Brain microvascular endothelial cell (primary cell): Measurements from ENCODE around the gene PLA2G3.
"Not testable (repeated sequence)": the region's sequence is repeated elsewhere in the genome, so short reads cannot be mapped to it uniquely, and the experiment has no call there.

Experiments used
- DNase-seq: peaks from one replicate; pipeline ENCODE4 v3.0.0-alpha.2; 2020
- H3K27ac ChIP-seq: fragments of 250-450 bp; sonication (Bioruptor Pico); 2 replicates; pipeline ENCODE4 v1.5.1; 2020; ENCODE audit warnings: mild to moderate bottlenecking, moderate library complexity
- H3K27me3 ChIP-seq: fragments of 250-450 bp; sonication (Bioruptor Pico); replicated peaks from 2 replicates; pipeline ENCODE4 v1.5.1; 2020; ENCODE audit warnings: mild to moderate bottlenecking
- H3K36me3 ChIP-seq: fragments of 250-450 bp; sonication (Bioruptor Pico); replicated peaks from 2 replicates; pipeline ENCODE4 v1.5.1; 2020; ENCODE audit warnings: mild to moderate bottlenecking
- H3K4me3 ChIP-seq: 2 replicates; pipeline ENCODE4 v1.5.1; 2011; ENCODE audit warnings: low read depth, mild to moderate bottlenecking, control low read depth, low read length, moderate library complexity
- CTCF ChIP-seq: IDR thresholded peaks from 2 replicates; pipeline ENCODE4 v1.5.1; 2011; ENCODE audit warnings: low read depth, mild to moderate bottlenecking, moderate library complexity, low read length, control low read depth, inconsistent platforms; ENCODE audit errors: missing control alignments
- in situ Hi-C: cut with HindIII; loops from 2 replicates; pipeline ENCODE4 v1.10.0; 2017; ENCODE audit warnings: low sequenced_read_pairs, low pct_ligation_motif_present

PLA2G3 gene

GRCh38 chr22:31099841-31100761 lies 40.2 kb downstream of the PLA2G3 start:
- Histone ChIP-seq H3K36me3 (peaks cover 83% of the 10 kb centered on the region), H3K27ac (no peak overlapping the region), H3K4me3 (no peak overlapping the region), H3K27me3 (no peaks in the 10 kb centered on the region)
- DNase-seq = no peak
- in situ Hi-C loops = no loop called here
- no peak for TF ChIP-seq CTCF

GRCh38 chr22:31099386-31099785 lies 40.9 kb downstream of the PLA2G3 start:
- TF ChIP-seq CTCF = no peak
- H3K27me3 ChIP-seq = no peaks in the 10 kb centered on the region
- in situ Hi-C loops = no loop called here
- H3K4me3 ChIP-seq = no peak overlapping the region
- H3K36me3 ChIP-seq = peaks cover 85% of the 10 kb centered on the region
- no peak for DNase-seq
- no peak overlapping the region for H3K27ac ChIP-seq

- Histone ChIP-seq H3K27ac (no peak overlapping the region), H3K27me3 (no peaks in the 10 kb centered on the region), H3K36me3 (peaks cover 87% of the 10 kb centered on the region), H3K4me3 (no peak overlapping the region)
- in situ Hi-C loops = no loop called here
- no peak for DNase-seq
- TF ChIP-seq CTCF = peak; percentile 9
Measured at GRCh38 chr22:31098632-31099110, 41.6 kb downstream of the PLA2G3 start.

- Histone ChIP-seq H3K36me3 (peaks cover 91% of the 10 kb centered on the region), H3K27ac (no peak overlapping the region), H3K27me3 (no peaks in the 10 kb centered on the region), H3K4me3 (no peak overlapping the region)
- in situ Hi-C loops = no loop called here
- no peak for DNase-seq
- TF ChIP-seq CTCF = no peak
Measured at GRCh38 chr22:31097941-31098631, 42.2 kb downstream of the PLA2G3 start.

- in situ Hi-C loops, H3K4me3 ChIP-seq, DNase-seq, H3K27ac ChIP-seq, H3K27me3 ChIP-seq: not testable (repeated sequence)
- peaks cover 92% of the 10 kb centered on the region for H3K36me3 ChIP-seq
Measured at GRCh38 chr22:31097539-31097938, 42.8 kb downstream of the PLA2G3 start.

GRCh38 chr22:31096657-31097279 lies 43.5 kb downstream of the PLA2G3 start:
- DNase-seq = no peak
- in situ Hi-C loops = no loop called here
- Histone ChIP-seq H3K27me3 (no peaks in the 10 kb centered on the region), H3K4me3 (no peak overlapping the region), H3K36me3 (peaks cover 90% of the 10 kb centered on the region), H3K27ac (no peak overlapping the region)
- no peak for TF ChIP-seq CTCF
